HK-2 (cell line): ENCODE results near the gene ITIH1.
A peak's percentile ranks its signal among the peaks of the same experiment; 100 is the strongest.

Experiments used
- DNase-seq: peaks from one replicate; pipeline ENCODE4 v3.0.0-alpha.2; 2018; ENCODE audit not compliant: unreplicated experiment

Gene ITIH1

DNA sequence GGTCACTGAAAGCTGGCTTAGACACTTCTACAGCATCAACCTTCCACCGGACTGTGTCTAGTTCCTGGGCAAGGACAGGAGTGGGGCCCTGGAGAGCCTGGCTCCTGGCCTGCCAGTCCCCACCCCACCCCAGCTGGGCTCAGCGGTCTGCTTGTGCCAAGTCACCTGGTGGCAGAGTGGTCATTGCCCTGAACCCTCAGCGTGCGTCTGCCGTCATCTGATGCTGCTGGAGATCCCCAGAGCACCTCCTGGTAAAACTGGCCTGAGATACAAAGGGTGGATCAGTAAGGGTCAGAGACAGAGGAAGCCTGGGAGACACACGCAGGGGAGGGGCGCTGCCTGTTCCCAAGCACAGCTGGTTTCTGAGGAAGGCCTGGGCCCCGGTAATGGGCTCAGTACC, 36.4 kb downstream of the ITIH1 start:
- no peak for DNase-seq

DNA sequence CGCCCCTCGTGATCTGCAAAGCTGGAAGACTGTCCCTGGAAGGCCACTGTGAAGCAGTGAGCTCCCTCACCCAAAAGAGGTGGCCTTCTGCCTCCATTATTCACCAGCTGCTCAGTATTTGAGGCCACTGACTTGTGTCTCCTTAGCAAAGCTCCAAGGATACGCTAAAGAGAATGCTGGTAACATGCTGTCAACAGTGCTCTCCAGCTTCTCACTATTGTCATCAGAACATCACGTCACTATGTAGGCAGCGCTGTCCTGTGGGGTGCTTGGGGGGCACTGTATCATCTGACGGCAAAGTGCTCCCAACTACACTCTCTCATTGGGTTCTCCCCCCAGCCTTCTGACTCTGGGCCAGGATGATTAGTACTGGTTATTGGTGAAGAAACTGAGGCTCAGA, 38.8 kb downstream of the ITIH1 start:
- no peak for DNase-seq

DNA sequence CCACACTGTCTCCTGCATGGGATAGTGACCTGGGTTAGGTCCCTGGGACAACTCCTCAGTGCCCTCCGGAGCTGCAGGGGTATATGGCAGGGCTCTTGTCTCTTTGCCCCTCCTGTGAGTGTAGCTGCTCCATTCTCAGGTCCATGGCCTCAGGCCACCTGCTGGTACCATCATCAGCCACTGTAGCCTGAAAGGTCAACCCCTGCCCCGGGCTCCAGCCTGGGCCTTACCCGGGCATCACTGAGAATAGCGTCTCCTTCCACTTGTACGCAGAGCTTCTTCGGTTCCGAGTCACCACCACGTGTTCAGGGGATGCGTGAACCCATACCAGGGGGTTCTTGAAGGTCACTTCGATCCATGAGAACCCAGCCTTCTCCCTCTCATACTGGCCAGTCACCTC, 39.3 kb downstream of the ITIH1 start:
- no peak for DNase-seq

DNA sequence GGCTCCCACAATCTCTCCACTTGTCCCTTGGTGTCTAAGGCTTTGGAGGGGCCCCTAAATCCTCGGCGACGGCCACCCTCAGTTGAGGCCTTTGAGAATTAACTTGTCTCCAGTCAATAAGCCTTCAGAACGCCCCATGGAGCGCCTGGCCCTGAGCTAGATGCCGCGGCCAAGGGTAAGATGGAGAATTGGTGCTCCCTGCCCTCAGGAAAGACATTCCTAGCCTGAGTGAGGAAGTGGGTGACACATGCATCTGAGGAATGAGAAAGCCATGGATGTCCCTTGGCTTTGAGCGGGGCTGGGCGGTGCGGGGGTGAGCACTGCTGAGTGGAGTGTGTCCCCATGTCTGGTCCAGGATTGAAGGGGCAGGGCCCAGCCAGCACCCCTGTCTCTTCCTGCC, 39.8 kb downstream of the ITIH1 start:
- no peak for DNase-seq

DNA sequence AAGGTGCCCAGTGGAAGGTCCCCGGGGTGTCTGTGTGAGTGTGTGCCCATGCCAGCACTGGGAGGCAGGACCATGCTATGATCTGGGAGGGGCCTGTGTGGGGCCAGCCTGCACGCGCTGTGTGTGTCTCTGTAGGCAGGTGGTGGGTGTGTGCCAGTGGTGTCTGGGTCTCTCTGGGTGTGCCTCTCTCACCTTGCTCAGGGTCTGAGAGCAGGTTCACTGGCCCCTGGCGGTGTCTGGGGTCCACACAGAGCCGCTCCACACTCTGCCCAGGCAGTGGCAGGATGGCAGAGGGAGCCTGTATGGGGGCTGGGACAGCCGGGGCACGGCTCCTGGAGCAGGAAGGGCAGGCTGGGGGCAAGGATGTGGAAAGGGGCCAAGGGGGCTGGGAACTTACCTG, 40.5 kb downstream of the ITIH1 start:
- no peak for DNase-seq

DNA sequence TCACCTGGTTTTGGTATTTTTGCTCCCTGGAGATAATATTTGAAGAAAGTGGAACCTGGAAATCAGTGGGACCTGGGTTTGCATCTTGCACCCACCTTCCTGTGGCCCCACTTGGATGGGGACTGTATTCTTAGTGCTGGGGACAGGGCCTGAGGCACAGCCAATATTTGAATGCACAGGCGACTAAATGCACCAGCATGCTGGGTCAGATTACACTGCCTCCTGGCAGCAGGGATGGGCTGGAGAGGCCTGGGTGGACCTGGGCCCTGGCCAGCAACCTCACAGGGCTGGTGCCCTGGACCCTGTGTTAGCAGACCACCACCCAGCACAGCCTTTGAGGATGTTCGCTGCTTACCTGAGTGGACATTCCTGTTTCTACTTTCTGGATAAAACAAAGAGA, 42.5 kb downstream of the ITIH1 start:
- DNase-seq: no peak

DNA sequence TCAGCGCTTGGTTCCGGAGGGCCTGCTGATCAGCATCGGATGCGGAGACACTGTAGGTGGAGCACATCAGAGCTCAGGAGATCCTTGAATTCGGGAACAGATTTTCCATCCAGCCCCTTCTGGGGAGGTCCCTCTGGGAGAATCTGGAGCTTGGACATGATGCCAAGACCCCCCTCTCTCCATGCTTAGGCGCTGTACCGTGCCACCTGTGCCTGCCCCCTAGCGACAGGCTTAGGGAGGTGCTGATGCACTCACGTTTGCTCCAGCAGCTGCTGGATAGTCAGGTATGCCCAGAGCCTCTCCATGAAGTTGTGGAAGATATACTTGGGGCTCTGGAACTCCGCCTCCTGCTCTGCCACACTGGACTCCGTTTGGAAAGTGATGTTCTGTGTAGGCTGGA, 43.3 kb downstream of the ITIH1 start:
- DNase-seq: no peak

DNA sequence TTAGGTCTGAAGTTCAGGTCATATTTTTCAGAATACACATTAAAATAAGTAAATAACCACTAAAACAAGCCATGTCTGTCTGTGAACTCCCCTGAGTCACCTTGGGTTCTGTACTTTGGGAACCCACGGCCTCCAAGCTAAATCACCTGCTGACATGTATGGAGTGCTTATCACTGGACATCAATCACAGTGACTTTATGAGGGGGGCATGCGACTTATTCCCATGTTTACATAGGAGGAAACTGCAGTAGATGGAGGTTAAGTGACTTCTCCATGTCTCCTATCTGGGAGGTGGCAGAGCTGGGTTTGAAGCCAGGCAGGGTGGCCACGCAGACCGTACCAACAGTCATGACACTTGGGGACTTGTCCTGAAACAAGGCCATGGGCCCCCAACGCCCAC, 45.0 kb downstream of the ITIH1 start:
- DNase-seq: no peak

DNA sequence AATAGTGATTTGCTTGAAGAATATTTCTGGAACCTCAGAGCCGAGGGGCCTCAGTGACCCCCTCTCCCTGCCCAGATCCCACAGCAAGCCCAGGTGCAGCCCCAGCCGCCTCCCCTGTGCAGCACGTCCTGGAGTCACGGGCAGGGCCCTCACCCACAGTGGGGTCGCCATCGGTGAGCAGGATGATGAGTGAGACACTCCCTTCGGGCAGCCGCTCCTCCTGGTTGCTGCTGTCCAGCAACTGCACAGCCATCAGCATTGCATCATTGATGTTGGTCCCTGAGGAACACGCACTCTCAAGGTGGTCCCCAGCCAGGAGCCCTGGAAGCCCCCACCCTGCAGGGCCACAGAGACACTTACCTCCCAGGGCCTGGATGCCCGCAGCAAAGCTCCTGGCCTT, 46.6 kb downstream of the ITIH1 start:
- DNase-seq: no peak

DNA sequence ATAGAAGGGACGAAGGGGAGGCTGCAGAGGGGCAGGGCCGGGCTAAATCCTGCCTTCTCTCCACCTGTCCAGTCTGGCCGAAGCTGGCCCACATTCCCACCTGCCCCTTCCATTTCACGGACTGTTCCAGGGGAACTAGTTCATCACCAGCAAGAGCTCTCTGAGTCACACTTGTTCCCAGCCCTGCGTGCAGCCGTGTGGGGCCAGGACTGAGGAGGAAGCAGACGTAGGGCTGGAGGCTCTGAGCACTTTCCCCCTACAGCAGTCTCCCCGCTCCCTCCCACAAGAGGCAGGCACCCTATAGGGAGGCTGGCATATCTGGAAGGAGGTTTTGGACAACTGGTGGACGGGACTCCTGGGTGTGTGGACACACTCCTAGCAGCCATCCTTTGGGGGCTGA, 50.0 kb downstream of the ITIH1 start:
- DNase-seq: peak; percentile 65

DNA sequence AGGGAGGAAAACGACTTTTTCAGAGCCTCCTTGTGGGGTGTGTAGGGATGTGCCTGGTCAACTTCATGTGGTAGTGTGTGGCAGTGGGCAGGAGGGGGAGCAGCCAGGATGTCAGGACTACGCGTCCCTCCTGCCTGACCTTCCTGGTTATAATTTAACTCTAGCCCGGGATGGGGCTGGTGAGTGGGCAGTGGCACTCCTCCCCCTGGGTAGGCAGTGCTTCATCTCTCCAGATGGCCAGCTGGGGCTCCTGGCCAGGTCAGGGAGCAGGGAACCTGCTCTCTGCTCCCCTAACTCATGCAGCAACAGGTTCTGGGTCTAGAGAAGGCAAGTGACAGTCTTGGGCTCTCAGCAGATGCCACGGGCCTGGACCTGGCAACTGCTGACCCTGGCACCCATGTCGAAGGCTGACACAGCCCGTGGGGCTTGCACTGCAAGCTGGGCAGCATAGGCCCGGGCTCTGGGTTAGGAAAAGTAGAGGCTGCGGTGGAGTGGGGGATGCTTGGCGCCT, 50.5 kb downstream of the ITIH1 start:
- peak; percentile 73 for DNase-seq

DNA sequence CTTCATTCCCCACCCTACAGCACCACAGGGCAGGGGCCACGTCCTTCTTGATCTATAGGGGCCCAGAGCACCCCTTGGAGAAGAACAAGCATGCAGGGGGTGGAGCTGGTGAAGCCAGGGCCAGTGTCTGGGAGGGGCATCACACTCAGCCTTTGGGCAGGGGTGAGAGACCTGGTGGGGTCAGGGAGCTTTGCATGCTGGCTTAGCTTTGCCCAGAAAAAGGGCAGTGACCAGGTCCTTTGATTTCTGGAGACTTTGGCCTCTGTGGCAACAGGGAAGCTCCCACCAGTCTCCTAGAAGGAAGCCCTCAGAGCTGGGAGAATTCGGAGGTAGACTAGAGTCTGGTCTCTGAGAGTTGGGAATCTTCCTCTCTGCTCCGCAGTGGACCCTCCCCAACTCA, 52.1 kb downstream of the ITIH1 start:
- DNase-seq: no peak

DNA sequence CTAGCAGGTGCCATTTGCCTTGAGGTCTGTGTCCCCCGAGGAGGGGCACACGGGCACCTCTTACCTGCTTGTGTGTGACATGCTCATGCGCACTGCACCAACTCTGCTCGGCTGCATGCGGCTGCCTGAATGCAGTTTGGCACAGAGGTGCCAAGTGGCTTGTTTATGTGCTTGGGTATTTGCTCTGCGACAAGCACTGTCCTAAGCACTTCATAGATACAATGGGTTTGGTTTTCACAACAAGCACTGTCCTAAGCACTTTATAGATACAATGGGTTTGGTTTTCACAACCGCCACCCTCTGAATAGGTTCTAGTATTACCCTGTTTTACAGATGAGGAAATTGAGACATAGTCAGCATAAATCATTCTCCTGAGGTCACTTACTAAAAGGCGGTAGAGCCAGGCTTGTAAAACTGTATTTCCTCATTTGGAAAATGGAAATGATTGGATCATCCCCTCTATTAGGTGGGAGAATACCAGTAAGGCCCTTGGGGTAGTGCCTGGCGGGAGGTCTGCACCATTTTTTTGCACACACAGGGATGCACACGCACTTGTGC, 52.6 kb downstream of the ITIH1 start:
- no peak for DNase-seq

DNA sequence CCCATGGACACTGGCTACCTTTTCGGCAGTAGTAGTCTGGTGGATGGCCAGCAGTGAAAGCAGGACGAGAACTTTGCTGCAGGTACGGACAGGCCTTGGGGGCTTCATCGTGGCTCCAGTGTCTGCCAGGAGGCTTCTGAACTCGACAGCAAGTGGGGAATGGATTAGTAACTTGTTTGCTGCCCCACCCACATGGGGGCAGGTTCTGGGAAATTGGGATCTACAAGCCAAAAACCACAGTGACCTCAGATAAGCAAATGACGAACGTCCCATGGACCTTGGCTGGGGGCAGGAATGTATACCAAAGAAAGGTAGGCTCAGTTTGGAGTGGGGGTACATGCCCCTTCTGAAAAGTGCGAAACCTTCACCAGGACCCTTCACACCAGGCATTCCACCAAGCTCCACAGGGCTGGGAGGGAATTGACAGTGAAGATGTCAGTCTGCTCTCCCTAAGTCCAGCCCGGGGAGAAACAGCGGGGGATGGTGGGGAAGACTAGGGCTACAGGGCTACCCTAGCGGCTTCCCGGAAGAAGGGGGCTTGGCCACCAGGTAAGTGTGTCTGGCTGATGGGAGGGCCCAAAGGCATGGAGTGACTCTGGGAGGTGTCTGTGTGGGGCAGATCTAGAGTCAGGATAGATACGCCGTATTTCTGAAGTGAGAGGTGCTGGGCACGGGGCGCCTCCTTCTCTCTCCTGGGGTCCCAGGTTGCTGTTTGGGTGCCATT, 53.3 kb downstream of the ITIH1 start, which contains the start of gene ITIH4:
ITIH4 (minus strand) TSS at position 138 of the 724 bp plus-strand sequence; CDS start at position 108, 30 bp downstream.
- no peak for DNase-seq

DNA sequence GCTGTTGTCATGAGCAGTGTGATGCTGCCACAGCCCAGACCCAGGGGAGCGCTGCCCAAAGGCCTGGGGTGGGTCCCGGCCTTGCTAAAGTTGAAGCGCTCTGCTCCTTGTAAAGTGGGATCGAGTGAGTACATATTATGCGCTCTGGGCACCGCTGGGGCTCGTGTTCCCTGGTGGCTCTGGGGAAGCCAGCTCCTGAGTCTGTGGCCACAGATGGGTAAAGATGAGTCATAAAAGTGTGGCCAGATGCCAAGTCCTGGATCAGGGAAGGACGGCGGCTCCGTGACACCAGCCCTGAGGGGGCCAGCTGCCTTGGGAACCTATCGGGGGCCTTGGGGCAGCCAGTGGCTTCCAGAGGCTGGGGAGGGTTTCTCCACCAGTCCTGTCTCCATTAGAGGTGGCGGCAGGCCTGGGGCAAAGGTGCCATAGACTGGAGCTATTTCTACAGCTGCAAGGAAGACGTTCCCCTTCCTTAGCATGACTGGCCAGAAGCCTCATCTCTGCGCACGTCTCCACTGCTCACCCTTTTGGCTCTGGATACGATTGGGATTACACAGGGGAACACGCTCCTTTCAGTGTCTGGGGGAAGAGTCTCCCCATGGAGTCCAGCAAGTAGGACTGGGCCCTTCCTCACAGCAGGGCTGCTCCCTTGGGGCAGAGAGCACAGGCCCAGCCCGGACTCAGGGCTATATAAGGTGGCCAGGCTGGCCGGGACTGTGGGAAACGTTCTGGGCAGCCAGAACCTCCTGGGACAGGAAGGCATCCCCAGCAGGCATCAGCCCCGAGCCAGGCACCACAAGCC, 54.3 kb downstream of the ITIH1 start:
- DNase-seq: peak; percentile 74

DNA sequence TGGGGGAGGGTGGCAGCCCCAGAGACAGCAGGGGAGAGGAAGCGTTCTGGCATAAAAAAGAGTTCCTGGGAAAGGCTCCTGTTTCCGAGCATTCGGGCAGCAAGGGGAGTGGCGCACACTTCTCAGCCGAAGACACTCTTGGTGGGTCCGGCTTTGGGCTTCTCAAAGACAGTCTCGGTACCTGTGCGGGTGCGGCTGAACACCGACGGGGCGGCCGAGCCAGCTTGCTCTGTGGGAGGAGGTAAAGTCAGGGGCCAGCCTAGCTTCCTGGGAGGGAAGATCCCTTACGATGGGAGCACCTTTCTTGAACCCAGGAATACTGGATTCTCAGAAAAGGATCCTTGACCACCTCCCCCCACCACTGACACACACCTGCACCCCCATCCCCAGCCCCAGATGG, 55.8 kb downstream of the ITIH1 start:
- DNase-seq: no peak

DNA sequence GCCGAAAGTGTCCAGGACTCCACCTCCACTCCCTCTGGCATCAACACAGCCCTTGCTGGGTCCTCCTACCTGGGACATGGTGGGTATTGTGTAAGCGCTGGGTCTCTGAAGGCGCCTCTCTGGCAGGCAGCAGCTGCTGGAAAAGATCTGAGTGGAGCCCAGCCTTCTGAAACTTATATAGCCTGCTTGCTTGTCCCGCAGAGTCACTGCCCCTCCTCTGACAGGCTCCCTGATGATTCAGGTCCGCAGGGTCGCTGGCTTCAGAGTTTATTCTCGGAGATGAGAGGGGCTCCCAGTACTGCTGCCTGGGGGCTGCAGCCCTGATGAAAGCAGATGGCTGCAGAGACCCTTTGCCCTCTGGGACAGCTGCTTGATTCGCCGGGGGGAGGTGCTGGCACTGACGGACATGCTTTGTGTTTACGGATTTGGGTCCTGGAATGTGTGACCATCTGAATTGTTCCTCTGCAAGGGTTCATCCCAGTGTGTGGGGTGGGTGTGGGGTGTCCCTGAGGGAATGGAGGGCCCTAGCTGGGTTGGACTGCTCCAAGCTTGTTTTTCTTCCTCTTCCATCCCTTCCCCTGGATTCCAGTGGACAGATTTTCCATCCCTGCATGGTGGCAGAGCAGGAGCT, 57.6 kb downstream of the ITIH1 start, which contains the start of gene MUSTN1:
MUSTN1 (minus strand) TSS at position 149 of the 631 bp plus-strand sequence; CDS start at position 78, 71 bp downstream.
- DNase-seq: no peak

DNA sequence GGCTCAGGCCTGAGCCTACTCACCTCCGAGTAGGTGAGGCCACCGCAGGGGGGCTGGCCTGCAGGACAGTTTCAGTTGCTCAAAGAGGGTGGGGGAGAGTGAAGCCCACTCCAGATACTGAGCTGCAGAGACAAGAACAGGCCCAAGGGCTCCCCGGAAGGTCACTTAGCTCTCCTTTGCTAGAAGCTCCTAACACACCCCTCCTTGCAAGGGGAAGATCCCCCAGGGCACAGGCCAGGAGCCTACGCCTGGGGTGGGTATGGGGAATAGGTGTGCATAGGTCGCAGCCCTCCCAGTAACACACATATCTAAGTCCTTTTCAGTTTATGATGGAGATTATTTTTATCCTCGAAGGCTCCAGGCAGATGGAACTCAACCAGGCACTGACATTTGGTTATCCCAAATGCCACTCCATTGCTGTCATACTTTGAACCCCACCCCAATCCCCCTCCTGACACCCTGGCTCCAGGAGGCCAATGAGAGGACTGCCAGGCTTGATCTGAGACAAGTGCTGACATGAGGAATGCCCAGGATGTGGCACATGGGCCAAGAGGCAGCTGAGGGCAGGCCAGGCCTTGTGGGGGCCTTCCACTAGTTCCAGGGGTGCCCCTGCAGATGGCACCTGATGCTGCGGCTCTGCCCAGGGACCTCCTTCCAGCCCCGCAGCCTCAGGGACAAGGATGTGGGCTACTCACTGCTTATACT, 58.5 kb downstream of the ITIH1 start:
- no peak for DNase-seq

DNA sequence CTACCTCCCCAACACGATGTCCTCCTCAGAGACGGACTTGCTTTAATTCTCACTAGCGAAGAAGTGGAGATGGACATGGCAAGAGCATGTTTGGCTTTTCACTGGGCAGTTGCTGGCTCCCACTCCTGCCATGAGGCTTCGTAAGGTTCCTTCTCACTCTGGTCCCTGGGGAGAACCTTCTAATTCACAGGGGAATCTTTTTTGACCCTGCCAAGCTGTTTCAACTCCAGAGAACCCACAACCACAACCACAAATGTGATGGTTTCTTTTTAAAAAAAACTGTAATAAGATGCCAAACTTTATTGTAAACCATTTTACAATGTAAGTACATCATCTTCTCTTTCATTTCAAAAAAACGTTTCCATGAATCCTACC, 59.1 kb downstream of the ITIH1 start:
- no peak for DNase-seq

DNA sequence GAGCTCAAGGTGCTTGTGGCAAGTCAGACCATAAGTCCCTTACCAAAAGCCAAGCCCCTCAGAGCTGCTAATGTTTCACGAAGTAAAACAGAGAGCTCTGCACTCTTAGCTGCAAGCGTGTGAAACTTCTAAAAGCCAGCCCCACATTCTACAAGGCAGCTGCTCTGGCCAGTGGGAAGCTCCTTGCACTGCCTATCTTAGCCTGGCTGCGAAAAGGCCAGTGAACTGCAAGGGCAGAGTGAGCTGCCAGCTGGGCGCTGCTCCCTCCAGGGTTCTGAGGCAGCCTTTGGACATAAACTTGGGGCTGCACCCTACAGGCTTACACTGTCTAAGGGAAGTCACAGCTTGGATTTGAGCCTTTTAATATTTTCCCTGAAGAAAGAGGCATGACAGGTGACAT, 59.6 kb downstream of the ITIH1 start:
- no peak for DNase-seq

DNA sequence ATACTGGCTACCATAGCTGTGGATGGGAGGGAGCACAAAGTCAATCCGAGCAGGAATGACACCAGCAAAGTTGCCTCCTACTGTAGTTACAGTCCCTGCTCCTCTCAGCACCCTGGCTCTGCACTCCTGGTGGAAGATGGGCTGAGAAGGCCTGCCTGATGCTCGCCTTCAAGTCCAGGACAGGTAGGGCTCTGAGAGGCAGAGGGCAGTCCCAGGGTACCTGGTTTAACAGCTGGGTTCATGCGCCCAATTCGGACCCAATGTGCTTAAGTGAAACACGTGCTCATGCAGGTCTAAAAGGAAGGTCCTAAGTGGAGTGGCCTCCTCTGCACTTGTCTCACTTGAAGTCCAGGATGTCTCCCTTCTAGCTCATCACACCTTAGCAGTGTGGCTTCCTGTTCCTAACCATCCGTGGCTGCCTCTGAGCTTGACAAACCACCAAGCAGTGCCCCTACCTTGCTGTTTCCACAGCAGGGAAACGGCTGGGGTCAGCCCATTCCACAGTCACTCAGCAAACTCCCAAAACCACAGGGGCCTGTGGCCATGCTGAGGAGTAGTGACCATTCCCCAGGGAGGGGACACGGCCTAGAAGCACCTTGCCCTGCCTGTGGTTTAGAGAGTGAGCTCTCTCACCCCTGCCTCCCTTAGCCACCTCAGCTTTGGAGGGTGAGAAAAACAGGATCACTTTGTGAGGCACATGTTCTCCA, 61.3 kb downstream of the ITIH1 start:
- no peak for DNase-seq
